SK-N-SH treated with all-trans-retinoic acid at 6 μM for 48 hours (cell line): ENCODE data around the gene NFYA.

Experiments
- CSRNP3 ChIP-seq: fragments of 250-450 bp; sonication (Bioruptor Pico); IDR thresholded peaks from 2 replicates; pipeline ENCODE4 v1.5.1; 2021; ENCODE audit warnings: mild to moderate bottlenecking, moderate library complexity
- OSR1 ChIP-seq: fragments of 250-450 bp; sonication (Bioruptor Pico); IDR thresholded peaks from 2 replicates; pipeline ENCODE4 v1.8.0; 2022; ENCODE audit warnings: moderate library complexity, mild to moderate bottlenecking, inconsistent platforms
- RARB ChIP-seq: fragments of 250-450 bp; sonication (Bioruptor Pico); IDR thresholded peaks from 2 replicates; pipeline ENCODE4 v1.8.0; 2021; ENCODE audit warnings: mild to moderate bottlenecking, moderate library complexity
- ZFP30 ChIP-seq: fragments of 450-650 bp; formaldehyde crosslinking; IDR thresholded peaks from 2 replicates; pipeline ENCODE4 v1.5.0; 2022; ENCODE audit warnings: mild to moderate bottlenecking, moderate library complexity
- ZNF565 ChIP-seq: fragments of 450-650 bp; formaldehyde crosslinking; conservative IDR thresholded peaks from 2 replicates; pipeline ENCODE4 v1.5.0; 2020; ENCODE audit warnings: low read depth, mild to moderate bottlenecking, moderate library complexity

GRCh38 chr6:41038205-41038604 lies 34.6 kb upstream of the NFYA start:
- TF ChIP-seq OSR1 (CRISPR knock-in tag) (no peak), ZFP30 (no peak), RARB (CRISPR knock-in tag) (no peak), CSRNP3 (CRISPR knock-in tag) (no peak), ZNF565 (CRISPR knock-in tag) (no peak)
